Measurements from ENCODE around the gene SLC1A1. TPM values are rescaled to one million over a fixed set of nuclear protein-coding genes. Genes with fewer than 3 reads are reported as not detected.

The SLC1A1 gene
- total and polyA plus RNA-seq, 2 of the 13 experiments (the other 11 are each of a cell fraction or from before 2014, with no cell fraction given): not detected

- TF ChIP-seq USF2 (IDR thresholded peaks at IDR 0.05; ENCODE audit: low read depth, low read length) (no peak), USF2 (CRISPR knock-in tag; IDR thresholded peaks at IDR 0.05; ENCODE audit: borderline replicate concordance) (no peak)
Observed at GRCh38 chr9:4575997-4576396, 85.7 kb downstream of the SLC1A1 start (continued).

- Histone ChIP-seq H3K27ac (ENCODE audit: extremely low read length, insufficient read depth, low read length) (no peak overlapping the region), H3K79me2 (ENCODE audit: insufficient read depth, low read length) (no peaks in the 10 kb centered on the region), H3K27me3 (ENCODE audit: control insufficient read depth in 1 of 2, insufficient read depth in 2 of 2, low read length in 2 of 2) (peaks cover 0 to 1% of the 10 kb centered on the region in 2 experiments; a peak in 1 of 5 replicates), H2AFZ (ENCODE audit: low read length) (no peak overlapping the region), H3K4me1 (ENCODE audit: insufficient read depth, low read length) (peaks cover 9% of the 10 kb centered on the region), H4K20me1 (ENCODE audit: insufficient read depth, low read length) (no peaks in the 10 kb centered on the region), H3K9ac (ENCODE audit: insufficient read depth, low read depth, low read length) (no peak overlapping the region), H3K4me3 (replicated peaks in 1 of 3; ENCODE audit: insufficient read depth in 1 of 3, low read depth in 2 of 3, low read length in 3 of 3) (no peak overlapping the region), H3K36me3 (replicated peaks in 1 of 2; ENCODE audit: control insufficient read depth in 1 of 2, insufficient read depth in 2 of 2, low read length in 2 of 2) (no peaks in the 10 kb centered on the region), H3K9me3 (ENCODE audit: low read length) (no peaks in the 10 kb centered on the region), H3K4me2 (ENCODE audit: low read depth, low read length) (no peak overlapping the region)
- BruUV-seq (replicated peaks): no TSS peak
- ChIA-PET POLR2A (no interaction called here), CTCF (ENCODE audit: low intra/inter-chr PET ratio, low total read pairs) (no interaction called here)
- in situ Hi-C loops (cut with HindIII; ENCODE audit: extremely low pct_ligation_motif_present, low pct_unique_long_range_greater_than_20kb) (no loop called here), intact Hi-C loops (cut with micrococcal nuclease; ENCODE audit: unreplicated experiment) (loop anchor here (10.0 kb wide), 1 partner anchor 62 kb away; no protein-coding TSS in a partner anchor)
- ATAC-seq (no peak), FAIRE-seq (no peak), DNase-seq (ENCODE audit: low spot score) (no peak)
- no peak for TF ChIP-seq ZFP41 (CRISPR knock-in tag; IDR thresholded peaks at IDR 0.05; ENCODE audit: borderline replicate concordance)
- no peak for TF ChIP-seq MED8 (CRISPR knock-in tag; IDR thresholded peaks at IDR 0.05; ENCODE audit: insufficient replicate concordance)
- TF ChIP-seq ZNF274 (CRISPR knock-in tag; IDR thresholded peaks at IDR 0.05): no peak
- TF ChIP-seq ZNF441 (CRISPR knock-in tag; IDR thresholded peaks at IDR 0.05; ENCODE audit: borderline replicate concordance): no peak
- TF ChIP-seq XBP1 (CRISPR knock-in tag; IDR thresholded peaks at IDR 0.05): no peak
- TF ChIP-seq KLF12 (CRISPR knock-in tag; IDR thresholded peaks at IDR 0.05; ENCODE audit: borderline replicate concordance): no peak
- TF ChIP-seq GMEB2 (CRISPR knock-in tag; IDR thresholded peaks at IDR 0.05; ENCODE audit: low read depth): no peak
- no peak for TF ChIP-seq ATF6 (CRISPR knock-in tag; conservative IDR thresholded peaks at IDR 0.05)
- TF ChIP-seq PBX3 (CRISPR knock-in tag; IDR thresholded peaks at IDR 0.05; ENCODE audit: borderline replicate concordance): no peak
- no peak for TF ChIP-seq ZNF383 (CRISPR knock-in tag; IDR thresholded peaks at IDR 0.05; ENCODE audit: borderline replicate concordance)
- TF ChIP-seq ETS1 (CRISPR knock-in tag; IDR thresholded peaks at IDR 0.05): no peak
- TF ChIP-seq PAF1 (CRISPR knock-in tag; IDR thresholded peaks at IDR 0.05): no peak
- TF ChIP-seq ZNF891 (CRISPR knock-in tag; IDR thresholded peaks at IDR 0.05): no peak
- TF ChIP-seq NFKBIZ (CRISPR knock-in tag; IDR thresholded peaks at IDR 0.05): no peak
- 75% methylated on average over 8 of the region's 8 CpGs for WGBS (ENCODE audit: low lambda C conversion rate)
Observed at GRCh38 chr9:4576448-4576847, 86.2 kb downstream of the SLC1A1 start.
